Measurements from ENCODE around the gene GKN2.
"Not testable (repeated sequence)": the region's sequence is repeated elsewhere in the genome, so short reads cannot be mapped to it uniquely, and the experiment has no call there.

The GKN2 gene

DNA sequence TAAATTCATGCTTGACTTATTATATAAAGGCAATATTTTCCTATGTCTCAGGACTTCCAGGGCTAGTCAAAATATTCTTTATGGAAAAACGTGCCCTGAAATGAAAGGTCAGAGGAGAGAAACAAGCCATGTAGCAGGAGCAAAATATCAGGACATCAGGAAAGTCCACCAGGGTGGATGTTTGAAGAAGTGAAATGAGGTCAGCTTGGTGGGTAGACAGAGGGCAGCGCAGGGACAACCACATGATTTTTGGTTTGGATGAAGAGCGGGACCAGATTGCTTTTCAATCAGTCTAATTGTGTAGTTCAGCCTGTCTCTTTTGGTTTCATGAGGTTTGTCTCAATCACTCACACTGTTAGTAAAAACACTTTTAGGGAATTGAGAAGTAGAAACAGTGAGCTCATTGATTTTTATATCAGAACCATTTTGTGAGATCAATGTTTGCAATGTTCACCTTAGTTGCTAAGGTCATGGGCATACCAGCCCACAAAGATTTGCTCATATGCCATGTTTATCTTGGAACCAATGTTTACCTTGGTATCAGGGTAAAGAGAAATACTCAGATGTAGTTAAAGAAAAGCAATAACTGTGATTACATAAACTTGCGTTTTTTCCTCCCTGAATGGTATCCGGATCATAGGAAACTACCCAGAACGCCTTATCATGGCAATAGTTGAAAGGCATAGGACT, 32.1 kb downstream of the GKN2 start:
- no peak for DNase-seq (ENCODE audit: low read depth in 2 of 2)

DNA sequence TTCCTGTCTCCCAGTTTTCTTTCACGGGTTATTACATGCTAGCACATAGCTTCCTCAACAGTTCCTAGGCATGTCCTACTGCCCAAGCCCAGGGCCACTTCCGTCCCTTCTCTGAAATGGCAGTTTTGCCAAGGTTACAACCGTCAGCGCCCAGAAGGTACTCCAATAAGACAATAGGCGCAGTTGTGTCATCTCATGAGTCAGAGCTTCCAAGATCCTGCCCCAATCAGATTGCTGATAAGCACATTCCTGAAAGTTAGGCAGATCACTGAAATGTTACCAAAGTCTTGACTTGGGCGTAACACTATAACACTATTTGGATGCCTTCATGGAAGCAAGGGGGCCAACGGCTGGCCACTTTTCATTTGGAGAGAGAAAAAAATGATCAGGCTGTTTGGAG, 34.2 kb downstream of the GKN2 start:
- DNase-seq (ENCODE audit: low read depth in 2 of 2) = no peak

DNA sequence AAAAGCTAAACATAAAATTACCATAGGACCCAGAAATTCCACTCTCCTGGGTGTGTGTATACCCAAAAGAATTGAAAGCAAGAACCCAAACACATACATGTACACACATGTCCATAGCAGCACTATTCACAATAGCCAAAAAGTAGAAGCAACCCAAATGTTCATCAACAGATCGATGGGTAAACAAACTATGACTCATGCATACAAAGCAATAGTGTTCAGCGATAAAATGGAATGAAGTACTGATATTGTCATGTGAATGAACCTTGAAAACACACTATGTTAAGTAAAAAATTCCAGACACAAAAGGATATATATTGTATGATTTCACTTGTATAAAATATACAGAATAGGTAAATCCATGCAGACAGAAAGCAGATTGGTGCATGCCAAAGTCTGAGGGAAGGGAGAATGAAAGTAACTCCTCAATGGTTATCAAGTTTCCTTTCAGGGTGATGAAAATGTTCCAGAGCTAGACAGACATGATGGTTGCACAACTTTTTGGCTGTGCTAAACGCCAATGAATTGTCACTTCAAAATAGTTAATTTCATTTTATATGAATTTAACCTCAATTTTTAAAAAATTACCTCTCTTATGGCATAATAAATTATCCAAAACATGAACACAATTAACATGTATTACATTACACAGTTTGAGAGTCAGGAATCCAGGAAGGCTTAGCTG, 35.5 kb downstream of the GKN2 start:
- no peak for DNase-seq (ENCODE audit: low read depth in 2 of 2)

DNA sequence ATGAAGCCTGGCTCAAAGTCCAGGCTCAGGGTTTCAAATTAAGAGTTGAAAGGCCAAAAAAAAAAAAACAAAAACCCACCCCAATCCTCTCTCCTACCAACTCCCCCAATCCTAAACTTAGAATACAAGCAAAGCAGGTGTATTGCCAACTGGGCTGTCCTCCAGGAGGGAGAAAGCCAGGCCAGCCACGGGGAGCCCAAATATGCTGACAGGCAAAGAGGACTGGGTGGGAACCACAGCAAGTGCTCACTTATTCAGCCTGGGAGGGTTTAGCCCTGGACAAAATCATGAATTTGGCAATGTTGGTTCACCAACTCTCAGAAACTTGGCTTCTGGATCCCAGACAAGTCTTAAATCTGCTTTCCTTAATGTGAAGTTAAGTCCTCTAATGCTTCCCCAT, 36.5 kb downstream of the GKN2 start:
- no peak for DNase-seq (ENCODE audit: low read depth in 2 of 2)

DNA sequence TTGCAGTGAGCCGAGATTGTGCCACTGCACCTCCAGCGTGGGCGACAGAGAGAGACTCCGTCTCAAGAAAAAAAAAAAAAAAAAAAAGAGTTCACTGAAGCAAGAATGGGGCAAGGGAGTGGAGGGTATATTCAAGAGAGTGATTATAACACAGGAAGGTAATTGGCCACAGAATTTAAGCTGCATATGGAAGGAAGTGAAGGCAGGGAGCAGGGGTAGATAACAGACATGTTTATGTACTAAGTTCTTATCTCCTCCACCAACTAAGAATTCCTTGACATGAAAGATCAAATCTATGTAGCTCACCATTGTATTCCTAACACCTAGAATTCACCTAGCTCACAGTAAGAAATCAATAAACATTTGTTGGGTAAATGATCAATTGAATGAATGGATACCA, 37.3 kb downstream of the GKN2 start:
- no peak for DNase-seq (ENCODE audit: low read depth in 2 of 2)

DNA sequence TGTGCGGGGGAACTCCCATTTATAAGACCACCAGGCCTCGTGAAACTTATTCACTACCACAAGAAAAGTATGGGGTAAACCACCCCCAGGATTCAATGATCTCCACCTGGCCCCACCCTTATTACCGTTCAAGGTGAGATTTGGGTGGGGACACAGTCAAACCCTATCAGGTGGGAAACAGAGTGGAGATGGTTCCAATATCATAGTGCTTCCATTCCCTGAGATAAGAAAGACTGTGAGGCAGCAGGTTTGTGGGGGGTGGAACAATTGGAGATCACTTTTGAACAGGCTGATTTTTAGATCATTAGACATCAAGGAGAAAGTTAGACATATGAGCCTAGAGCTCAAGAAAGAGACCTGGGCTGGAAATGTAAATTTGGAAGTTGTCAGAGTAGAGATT, 39.3 kb downstream of the GKN2 start:
- DNase-seq (ENCODE audit: low read depth in 2 of 2) = no peak

DNA sequence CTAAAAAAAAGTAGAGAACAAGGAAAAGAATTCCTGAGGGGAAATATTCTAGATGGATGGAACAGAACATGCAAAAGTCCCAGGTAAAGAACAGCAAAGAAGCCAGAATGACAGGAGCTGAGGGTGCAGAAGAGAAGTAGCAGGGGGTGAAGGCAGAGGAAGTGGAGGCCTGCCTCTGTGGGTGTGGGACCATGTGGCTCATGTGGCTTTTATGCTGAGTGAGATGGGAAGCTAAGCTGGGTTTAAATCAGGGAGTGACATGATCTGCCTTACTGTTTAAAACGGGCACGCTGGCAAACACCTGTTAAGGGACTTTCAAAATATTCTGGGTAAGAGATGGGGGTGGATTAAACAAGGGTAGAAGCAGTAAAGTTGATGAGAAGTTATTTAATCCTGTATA, 40.0 kb downstream of the GKN2 start:
- no peak for DNase-seq (ENCODE audit: low read depth in 2 of 2)

DNA sequence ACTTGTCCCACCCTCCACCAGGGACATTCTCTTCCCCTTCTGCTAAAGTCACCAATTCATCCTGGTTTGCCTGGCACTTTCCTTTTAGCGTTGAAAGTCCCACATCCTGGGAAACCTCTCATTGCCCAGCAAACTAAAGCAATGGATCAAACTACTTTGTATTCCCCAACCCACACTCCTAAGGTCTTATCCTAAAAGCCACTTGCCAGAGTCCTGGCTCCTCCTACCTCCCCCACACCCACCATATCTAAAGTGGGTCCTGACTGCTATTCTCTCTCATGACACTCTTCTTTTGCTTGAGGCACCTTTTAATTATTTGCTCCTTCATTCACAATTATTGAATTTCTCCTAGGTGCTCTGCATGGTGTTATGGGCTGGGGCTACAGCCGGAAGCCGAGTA, 40.6 kb downstream of the GKN2 start:
- DNase-seq (ENCODE audit: low read depth in 2 of 2) = no peak

DNA sequence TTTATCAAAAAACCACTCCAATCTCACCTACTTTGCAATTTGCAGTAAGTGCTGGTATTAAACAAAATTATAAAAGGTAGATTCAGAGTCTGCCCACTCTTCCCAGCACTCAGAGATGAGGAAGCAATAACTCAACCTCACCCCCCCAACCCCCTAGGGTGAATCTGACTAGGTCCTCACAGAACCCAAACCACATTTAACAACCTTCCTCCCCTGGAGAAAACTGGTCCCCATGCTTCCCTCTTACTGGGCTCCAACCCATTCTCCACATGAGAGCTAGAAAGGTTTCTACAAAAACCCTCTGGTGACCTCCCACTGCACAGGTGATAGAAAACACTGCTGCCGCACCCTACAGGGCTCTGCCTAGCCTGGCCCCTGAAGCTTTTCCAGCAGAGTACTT, 41.0 kb downstream of the GKN2 start:
- no peak for DNase-seq (ENCODE audit: low read depth in 2 of 2)

DNA sequence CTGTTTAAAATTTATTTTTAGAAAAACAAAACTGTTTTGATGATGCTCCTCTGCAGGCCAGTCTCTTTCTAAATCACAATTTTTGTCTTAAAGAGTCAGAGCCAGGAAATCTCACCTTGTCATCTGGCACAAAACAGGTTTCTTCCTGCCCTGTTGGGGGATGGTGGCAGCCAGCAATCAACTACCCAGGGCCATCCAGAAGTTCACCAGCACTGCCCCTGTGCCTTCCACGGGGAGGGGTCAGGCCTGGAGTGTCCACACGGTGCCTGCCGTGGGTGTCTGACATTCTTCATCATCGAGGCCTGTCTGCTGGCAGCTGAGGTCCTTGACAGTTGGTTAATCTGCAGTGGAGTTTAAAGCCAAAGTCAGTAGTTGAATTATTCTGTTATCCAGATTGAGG, 41.4 kb downstream of the GKN2 start:
- DNase-seq (ENCODE audit: low read depth in 2 of 2) = no peak

DNA sequence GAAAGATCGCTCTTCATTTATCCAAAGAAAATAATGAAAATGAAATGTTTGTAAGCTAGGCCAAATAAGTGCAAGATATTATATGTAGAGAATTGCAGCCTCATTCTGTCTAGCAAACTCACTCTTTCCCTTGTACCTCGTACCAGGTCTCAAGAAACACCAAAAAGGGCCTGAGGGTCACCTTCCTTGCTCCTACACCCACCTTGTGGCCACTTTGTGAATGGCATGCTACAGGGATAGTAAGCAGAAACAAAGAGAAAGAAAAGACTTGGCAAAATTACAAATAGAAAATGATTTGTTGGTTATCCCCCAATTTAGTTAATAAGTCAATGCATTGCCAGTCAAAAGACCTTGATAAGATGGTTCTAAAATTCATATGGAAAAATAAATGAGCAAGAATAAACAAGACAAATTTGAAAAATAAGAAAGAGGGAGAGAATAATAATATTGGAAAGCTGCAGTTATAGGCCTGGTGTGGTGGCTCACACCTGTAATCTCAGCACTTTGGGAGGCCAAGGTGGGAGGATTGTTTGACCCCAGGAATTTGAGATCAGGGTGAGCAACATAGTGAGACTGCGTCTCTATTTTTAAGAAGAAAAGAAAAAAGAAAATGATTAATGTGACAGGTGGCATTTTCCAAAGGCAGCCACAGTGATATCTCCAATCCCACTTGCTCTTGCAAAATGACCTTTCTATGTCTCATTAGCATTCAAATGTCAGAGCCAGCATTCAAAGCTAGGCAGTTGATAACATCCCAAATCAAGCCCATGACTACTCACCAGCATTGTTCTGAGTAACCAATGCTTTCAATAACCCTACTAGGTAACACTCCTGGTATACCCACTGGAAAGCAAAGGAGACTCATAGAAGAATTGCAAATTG, 42.7 kb downstream of the GKN2 start:
- DNase-seq (ENCODE audit: low read depth in 2 of 2) = peak; percentile 16 to 34

DNA sequence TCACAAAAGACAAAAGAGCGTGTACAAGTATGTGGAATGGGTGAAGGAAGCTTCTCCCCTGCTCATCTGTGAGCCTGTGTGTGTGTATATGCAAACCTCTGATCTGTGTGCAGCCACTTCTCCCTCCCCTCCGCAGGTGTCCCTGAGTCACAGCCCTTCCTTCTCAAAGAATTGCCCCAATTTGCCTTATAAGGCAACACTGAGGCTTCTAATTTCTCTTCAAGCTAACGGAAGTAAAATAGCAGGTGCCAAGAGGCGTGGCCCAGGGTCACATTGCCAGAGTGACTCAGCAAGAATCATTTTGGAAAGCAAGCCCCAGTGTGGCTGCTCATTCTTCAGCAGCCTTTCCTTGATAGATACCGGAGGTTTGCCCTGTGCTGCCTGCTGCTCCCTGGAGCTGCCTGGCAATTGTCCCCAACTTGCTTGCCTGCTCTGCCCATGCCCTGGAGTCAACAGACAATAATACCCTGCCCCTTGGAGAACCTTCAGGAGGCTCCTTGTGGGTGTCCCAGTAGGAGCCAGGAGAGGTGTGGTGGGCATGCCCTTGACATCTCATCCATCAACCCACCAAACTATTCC, 44.2 kb downstream of the GKN2 start:
- no peak for DNase-seq (ENCODE audit: low read depth in 2 of 2)

DNA sequence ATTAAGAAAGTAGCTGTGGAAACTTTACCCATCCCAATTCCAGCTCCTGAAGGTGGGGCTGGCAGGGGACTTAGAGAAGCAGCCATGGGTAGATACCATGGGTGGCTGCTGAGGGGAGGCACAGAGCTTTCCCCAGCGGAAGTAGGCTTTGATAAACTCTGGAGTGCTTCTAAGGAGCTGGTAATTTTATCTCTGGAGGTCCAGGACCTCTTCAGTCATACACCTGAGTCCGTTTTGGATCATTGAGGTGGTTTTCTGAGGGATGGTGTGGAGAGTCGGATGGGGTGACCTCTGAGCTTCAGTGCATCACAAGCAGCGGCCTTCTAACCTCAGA, 44.8 kb downstream of the GKN2 start:
- no peak for DNase-seq (ENCODE audit: low read depth in 2 of 2)

DNA sequence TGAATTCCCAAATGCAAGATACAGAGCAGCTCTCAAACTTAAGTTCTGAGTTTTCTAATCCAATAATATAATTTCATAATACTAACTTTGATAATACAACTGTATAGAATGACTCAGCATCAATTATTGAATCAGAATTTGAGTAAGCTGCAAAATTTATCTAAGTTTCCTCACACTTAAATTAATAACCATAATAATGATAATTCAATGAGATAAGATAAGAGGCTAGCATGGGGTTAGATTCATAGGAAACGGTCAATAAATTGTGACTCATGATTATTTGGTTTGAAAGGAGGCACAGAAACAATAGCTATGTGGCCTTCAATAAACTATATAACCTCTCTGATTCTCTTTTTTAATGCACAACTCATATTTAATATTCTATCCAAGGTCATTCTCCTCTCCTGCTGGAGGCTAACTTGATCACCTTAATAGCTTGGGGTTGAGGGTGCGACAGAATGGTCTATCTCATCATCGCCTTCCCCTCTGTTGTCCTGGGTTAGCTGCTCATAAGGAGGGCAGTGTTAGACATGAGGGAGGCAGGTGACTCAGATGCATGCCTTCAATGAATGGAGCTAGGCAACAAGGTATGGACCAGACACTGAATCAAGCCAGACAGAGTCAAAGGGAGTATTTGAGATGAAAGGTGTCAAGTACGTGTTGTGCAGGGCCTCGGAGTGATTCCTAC, 45.3 kb downstream of the GKN2 start:
- no peak for DNase-seq (ENCODE audit: low read depth in 2 of 2)

DNA sequence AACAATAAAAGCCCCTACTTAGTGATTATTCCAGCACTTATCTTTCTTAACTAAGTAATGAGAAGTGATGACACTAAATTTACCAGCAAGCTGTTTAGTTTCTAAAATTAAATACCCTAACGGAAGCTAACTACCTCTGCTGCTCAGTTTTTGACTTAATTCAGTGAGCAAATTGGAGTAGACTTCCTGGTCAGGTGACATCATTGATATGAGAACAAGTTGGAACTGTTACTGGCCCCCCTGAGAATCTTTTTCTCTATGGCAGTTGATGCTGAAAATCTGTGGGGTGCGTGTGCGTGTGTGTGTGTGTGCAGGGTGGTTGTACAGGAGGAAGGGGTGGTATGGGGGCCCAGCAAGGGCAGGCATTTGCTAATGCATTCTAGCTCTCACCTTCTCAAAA, 46.0 kb downstream of the GKN2 start:
- DNase-seq (ENCODE audit: low read depth in 2 of 2) = no peak

DNA sequence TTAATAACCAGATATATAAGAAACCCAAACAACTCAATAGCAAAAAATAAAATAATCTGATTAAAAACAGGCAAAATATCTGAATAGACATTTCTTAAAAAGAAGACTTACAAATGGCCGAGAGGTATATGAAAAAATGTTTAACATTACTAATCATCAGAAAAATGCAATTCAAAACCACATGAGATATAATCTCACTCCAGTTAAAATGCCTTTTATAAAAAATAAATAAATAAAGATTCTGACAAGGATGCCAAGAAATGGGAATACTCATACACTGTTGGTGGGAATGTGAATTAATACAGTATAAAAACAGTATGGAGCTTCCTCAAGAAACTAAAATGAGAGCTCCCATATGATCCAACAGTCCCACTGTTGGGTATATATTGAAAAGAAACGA, 47.6 kb downstream of the GKN2 start:
- DNase-seq (ENCODE audit: low read depth in 2 of 2) = no peak

DNA sequence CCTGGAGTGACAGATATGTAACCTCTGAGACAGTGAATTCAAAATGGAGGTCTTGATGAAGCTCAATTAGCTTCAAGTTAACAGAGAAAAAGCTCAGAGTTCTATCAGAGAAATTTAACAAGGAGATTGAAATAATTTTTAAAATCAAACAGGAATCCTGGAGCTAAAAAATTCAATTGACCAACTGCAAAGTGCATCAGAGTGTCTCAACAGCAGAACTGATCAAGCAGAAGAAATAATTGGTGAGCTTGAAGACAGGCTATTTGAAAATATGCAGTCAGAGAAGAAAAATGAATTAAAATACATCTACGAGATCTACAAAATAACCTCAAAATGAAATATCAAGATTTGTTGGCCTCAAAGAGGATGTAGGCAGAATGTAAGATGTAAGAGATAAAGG, 51.1 kb downstream of the GKN2 start:
- DNase-seq (ENCODE audit: low read depth in 2 of 2) = no peak

DNA sequence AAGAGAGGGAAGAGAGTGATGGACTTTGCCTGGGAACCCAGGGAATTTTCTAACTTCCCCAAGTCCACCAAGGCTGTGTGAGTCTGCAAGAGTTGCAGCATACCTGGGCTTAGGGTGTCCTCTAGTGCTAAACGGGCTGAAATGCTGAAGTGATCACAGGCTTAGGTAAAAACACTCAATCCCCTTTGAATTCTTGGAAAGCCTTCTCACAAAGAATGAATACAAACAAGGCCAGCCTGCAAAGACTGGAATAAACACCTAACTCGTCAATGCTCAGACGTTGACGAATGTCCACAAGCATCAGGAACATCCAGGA, 51.5 kb downstream of the GKN2 start:
- DNase-seq (ENCODE audit: low read depth in 2 of 2) = no peak

DNA sequence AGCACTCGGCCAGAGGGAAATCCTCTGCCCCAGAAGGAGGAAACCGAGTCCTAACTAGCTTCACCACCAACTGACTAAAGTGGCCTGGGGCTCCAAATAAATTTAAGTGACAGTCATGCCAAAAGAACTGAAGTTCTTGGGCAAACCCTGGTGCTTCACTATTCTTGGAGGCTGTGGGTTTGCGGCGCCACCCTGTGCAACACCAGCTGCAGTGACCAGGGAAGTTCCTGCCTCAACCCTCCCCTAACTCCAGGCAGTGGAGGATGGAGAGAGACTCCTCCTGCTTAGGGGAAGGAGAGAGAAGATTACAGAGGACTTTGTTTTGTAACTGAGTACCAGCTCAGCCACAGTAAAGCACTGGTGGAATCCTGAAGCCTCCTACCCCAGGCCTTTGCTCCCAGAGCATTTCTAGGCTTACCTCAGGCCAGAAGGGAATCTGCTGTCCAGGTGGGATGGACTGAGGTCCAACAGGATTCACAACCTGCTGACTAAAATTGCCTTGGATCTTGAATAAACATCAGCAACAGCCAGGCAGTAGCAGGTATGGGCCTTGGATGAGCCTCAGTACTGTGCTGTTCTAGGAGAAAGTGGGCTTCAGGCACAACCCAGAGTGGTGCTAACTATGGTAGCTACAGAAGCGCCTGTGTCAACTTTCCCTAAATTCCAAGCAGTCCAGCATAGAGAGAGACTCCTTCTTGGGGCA, 52.0 kb downstream of the GKN2 start:
- no peak for DNase-seq (ENCODE audit: low read depth in 2 of 2)

DNA sequence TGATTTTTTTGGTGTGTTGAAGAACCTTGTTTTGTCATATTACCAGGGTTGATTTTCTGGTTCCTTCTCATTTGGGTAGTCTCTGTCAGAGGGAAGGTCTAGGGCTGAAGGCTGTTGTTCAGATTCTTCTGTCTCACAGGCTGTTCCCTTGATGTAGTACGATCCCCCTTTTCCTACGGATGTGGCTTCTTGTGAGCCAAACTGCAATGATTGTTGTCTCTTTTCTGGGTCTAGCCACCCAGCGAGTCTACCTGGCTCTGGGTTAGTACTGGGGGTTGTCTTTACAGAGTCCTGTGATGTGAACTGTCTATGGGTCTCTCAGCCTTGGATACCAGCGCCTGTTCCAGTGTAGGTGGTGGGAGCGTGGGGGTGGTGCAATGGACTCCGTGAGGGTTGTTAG, 56.7 kb downstream of the GKN2 start:
- DNase-seq (ENCODE audit: low read depth in 2 of 2) = not testable (repeated sequence)

Measured in fibroblast of skin of left biceps (primary cell).